H54 (cell line): ENCODE data around the gene EPOP.

ENCODE experiments used
- DNase-seq: peaks from one replicate; pipeline ENCODE4 v3.0.0; 2011; ENCODE audit warnings: low spot score, mixed read lengths; ENCODE audit not compliant: insufficient read length
- FAIRE-seq: peaks from 3 replicates; lab custom pipeline; 2011; peaks lifted over from hg19 to GRCh38; lab: Jason Lieb, UNC
- POLR2A ChIP-seq: IDR thresholded peaks from 2 replicates; pipeline ENCODE4 v1.6.1; 2011; ENCODE audit warnings: low read depth, mild to moderate bottlenecking, low read length

The EPOP gene

DNA sequence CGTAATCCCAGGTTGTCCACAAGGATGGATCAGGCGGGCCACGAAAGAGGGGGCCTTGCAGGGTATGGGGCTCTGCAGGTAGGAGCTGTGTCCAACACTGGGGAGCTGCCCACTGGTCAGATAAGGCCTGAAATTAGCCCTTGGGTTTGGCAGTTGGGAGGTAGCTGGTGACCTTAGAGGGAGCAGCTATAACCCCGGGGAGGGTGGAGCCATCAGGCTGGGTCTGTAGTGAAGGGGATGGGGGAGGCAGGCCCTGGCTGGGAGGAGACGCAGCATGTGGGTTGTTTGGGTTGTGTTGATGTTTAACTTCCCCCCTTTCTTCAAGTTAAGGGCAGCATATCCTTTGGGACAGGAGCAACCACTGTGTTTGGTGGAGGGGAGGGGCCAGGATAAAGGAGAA is 36.2 kb upstream of the EPOP start:
- FAIRE-seq (no peak), DNase-seq (no peak)
- no peak for TF ChIP-seq POLR2A

DNA sequence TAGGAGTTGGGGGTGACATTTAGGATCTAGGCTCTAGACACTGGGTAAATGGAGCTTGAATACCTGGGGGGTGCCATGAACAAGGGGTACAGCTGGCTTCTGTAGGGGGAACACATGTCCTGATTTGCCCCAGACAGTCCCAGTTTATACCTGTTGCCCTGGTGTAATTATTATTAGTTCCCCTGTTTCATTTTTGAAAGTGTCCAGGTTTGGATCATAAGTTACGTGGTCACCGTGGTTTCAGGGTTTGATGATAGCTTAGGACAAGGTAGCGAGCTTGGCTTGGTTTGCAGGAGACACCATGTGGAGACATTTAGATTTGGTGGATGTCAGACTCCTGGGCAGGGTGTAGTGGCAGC is 35.8 kb upstream of the EPOP start:
- no peak for TF ChIP-seq POLR2A
- FAIRE-seq (no peak), DNase-seq (no peak)

DNA sequence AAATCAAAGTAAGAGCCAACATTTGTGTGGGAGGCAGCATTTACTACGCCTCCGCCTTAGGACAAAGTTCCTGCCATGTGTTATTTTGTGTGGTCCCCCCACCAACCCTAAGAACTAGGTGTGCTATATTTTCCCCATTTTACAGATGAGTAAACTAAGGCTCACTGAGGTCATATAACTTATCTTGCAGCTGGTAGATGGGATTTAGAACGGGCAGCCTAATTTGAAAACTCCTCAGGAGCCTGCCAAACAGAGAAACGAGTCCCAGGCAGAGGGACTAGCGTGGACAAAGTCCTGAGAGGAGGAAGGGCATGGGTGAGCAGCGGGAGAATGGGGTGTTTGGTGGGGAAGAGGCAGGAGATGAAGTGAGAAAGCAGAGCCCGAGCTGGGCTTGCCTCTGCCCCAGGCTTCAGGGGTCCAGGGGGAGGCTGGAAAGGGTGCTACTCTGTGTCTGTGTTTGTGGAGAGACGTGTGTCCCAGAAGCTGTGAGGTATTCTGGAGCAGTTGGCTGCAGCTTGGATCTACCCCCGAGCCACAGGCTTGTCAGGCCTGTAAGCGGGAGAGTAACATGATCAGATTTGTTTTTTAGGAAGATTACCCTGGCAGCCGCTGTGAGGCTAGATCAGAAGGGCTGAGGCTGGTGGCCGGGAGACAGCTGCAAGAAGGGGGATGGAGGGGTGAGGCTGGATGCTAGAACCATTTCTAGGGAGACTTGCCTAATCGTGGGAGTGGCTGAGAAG is 35.3 kb upstream of the EPOP start:
- TF ChIP-seq POLR2A: no peak
- DNase-seq (no peak), FAIRE-seq (no peak)

DNA sequence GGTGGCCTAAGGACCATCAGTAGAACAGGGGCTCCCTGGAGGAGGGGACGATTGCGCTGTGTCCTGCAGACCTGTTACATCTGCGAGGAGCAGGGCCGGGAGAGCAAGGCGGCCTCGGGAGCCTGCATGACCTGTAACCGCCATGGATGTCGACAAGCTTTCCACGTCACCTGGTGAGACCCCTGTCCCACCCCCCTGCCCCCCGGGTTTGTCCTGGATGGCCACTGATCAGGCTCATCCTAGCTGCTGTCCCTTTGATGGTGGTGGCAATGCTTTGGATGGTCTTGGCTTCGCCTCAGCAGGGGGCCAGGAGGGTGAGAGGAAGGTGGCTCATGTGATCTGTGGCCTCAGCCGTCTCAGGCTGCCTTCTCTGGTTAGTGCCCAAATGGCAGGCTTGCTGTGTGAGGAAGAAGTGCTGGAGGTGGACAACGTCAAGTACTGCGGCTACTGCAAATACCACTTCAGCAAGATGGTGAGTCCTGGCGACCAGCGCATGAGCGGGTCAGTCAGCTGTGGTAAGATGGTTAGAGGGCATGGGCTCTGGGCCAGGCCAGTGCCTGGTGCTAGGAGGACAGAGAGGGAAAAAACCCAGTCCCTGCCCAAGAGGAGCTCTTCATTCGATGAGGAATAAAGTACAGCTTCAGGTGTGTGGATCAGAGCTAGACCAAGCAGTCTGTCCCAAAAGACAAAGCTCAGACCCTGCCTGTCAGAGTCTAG is 34.5 kb upstream of the EPOP start:
- DNase-seq (no peak), FAIRE-seq (no peak)
- no peak for TF ChIP-seq POLR2A

DNA sequence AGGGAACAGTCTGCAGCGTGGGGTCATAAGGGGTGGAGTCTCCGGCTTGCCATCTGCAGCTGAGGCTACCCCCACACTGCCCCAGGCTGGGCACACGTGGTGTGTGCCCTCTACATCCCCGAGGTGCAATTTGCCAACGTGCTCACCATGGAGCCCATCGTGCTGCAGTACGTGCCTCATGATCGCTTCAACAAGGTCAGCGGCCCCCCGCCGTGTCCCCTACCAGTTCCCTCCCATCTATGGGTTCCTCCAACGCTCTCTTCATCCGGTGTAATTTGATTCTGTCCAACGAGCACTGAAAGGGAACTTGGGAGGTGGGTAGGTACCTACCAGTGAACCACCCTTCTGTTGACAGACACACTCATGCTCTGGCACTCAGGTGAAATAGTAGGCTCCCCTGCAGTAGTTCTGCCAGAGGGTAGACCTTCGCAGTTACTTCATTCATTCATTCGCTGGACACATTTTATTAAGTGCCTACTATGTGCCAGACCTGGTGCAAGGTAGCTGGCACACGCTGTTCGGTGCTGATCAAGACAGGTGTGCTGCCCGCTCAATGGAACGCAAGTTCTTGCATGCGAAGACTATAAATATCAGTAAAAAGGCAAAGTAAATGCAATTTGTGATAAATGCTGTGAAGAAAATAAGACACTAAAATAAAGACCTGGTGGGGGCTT is 33.1 kb upstream of the EPOP start:
- FAIRE-seq (no peak), DNase-seq (no peak)
- TF ChIP-seq POLR2A: no peak

DNA sequence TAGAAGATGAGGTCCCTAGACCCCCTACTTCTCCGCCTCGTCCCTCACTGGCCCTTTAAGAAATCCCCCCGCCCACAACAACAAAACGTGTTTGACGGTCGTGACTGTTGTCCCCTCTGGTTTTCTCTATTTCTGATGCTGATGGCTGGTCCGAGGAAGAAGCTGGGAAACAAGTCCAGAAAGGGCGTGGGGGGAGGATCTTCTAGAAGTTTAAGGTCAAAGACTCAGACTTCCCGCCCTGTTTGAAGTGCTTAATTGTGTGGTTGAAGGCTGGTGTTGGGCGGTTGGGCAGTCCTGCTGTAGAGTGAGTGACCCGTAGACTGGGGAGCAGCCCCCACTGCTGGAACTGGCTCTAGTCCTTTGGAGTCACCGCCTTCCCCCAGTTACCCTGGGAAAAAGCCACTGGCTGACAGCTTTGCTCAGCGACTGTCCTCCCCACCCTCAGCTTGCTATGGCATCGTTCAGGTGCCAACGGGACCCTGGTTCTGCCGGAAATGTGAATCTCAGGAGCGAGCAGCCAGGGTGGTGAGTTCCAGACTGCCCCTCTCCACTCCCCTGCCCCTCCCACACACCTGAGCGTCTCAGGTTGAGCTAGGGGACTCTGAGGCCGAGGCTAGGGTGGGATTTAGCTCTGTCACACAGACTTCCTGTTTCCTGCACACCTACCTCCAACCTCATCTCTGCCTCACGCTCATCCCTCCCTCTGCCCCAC is 31.9 kb upstream of the EPOP start:
- DNase-seq (no peak), FAIRE-seq (no peak)
- no peak for TF ChIP-seq POLR2A

DNA sequence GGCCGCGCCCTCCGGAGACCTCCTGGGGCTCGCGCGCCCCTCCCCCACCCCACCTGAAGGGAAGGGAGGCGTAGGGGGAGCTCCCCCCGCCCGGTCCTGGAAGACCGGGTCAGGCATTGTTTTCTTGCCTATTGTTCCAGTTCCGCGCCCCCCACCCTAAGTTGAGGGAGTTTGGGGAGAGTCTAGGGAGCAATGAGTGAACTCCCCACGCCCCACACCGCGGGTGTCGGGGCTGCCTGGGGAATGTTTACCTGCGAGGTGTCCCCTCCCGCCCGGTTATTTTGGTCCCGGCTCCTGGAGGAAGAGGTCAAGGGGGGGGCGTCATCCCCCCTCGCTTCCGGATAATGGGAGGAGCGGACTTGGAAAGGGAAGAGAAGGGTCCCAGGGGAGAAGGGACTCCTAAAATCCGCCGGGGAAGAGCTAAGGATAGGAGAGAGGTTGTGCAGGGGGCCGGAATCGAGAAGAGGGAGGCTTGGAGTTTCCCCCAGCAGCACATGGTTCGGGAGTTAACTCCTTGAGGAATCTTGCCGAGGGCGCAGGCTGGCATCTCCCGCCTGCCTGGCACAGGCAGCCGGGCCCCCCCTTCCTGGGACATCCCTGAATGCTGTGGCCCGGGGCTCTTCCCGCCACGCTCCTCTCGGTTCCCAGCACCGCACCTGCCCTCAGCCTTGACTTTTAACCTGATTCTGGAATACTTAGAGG is 31.2 kb upstream of the EPOP start:
- no peak for TF ChIP-seq POLR2A
- FAIRE-seq (no peak), DNase-seq (no peak)

DNA sequence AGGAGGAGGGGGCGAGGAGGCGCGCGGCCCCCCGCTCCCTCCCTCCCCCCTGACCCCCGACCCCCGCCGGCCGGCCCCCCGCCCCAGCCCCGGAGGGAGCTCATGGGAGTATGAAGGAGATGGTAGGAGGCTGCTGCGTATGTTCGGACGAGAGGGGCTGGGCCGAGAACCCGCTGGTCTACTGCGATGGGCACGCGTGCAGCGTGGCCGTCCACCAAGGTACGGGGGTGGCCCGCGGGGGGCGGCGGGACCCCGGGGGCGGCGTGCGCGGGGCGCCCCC is 30.7 kb upstream of the EPOP start:
- no peak for TF ChIP-seq POLR2A
- no peak for FAIRE-seq

DNA sequence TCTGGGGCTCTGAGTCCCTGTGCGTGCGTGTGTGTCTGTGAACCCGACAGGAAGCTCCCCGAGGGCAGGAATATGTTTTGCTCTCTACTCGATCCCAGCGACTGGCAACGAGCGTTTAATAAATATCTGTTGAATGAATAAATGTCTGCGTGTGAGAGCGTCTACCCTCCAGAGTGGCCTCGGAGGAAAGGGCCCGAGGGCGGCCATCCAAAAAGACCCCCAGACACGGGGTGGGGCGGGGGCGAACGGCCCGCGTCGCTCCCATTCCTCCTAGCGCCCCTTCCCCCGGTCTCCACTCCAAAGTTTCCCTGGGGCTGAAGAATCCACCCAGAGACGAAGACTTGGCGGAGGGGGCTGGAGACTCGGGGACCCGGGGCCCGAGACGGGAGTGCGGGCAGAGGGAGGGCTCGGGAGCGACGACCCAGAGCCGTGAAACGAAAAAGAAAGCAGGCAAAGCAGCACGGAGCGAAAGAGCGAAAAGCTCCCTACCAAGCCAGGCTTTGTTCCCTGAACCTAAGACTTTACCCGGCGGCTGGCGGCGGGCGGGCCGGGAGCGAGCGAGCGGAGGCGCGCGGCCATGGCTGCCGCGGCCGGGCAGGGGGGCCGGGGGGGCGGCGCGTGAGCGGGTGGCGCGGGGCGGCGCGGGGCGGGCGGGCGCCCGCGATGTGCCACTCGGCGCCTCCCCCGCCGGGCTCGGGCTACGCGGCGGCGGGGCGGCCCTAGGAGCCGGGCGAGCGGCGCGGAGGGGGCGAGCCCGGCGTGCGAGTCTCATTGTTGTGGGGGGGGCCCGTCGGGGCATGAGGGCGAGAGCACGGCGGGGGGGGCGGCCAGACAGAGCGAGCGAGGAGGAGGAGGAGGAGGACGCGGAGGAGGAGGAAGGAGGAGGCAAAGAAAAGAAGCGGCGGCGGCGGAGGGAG is 30.1 kb upstream of the EPOP start, which contains the start of gene MLLT6:
Gene MLLT6, plus strand, starts transcription at position 668 of the 917 bp plus-strand sequence. CDS start 360 bp downstream, outside the sequence.
- DNase-seq (peak; percentile 84), FAIRE-seq (no peak)
- peak; percentile 37; the same call in 1 of the 2 replicates for TF ChIP-seq POLR2A

More for the DNA sequence above, 30.7 kb upstream of the EPOP start:
- DNase-seq: no peak

DNA sequence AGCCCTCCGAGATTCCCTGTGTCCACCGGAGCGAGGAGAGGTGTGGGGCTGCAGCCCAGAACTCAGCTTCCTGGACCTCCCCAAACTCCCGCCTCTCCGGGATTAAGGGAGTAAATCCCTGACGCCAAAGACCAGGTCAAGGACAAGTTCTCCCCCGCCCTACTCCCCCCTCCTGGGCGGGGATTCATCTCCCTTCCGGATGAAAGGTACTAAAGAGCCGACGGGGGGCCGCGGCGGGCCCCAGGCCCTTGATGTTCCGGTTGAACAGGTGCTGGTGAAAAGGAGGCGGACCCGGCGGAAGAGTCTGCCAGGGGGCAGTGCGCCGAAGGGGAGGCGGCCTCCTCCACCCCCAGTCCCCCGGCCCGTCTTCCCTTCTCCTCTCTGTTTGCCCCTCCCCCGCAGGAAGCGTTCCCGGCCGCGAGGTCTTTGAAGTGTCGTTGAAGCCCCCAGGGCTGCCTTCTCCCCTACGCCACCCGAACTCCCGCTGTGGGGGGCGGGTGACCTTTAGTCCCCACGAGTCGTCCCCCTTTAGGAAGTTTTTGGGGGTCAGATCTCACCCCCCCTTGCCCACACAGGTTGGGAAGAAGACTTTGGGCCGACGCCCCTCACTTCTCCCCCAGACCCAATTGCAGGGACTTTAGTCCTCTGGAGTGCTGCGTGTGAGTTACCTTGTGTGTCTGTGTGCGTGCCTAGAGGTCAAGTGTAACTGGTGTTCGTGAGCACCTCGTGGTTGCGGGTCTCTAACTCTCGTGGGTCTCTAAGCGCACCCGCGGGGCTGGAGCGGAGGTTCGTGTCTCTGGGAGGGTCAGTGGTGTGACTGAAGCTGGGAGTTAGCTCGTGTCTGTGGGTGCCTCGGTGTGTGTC is 29.2 kb upstream of the EPOP start:
- FAIRE-seq (no peak), DNase-seq (no peak)
- no peak for TF ChIP-seq POLR2A

DNA sequence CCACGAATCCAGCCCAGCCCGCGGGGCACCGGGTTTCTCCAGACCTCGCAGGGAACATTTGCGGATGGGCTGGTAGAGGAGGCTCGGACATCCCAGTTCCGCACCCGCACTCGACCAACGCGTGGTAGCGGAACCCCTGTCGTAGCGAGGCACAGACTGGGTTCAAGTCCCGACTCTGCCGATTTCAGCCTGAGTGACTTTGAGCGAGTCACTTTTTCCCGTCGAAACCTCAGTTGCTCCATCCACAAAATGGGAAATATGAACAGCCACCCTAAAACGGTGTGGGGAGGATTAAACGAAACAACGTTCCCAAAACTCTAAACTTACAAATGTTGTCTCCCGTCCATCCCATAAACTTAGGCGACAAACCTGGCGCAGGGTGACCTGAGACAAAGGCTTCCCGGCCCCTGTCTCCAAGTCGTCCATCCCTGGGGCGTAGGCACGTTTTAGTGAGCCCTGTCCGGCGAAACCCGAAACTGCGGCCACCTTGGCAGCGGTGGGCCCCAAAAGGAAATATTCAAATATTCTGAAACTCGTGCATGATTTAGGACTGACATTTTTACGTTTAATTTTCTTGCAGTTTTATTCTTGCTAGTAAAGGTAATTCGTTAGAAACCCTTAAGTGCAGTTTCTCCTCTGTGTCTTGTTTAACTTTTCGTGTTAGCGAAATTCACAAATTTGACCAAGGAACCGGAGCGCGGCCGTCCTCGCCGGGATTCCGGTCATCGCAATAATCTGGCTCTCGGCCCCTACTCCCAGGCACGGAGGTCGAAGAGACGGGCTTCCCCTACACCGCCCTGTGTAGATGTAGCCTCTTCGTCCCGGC is 28.4 kb upstream of the EPOP start:
- FAIRE-seq (no peak), DNase-seq (no peak)
- TF ChIP-seq POLR2A: no peak
